CD8-positive, alpha-beta memory T cell (primary cell): ENCODE results near the gene CFAP57. TPM values are rescaled to one million over a fixed set of nuclear protein-coding genes. Genes with fewer than 3 reads are reported as not detected.

Experiments used
- CTCF ChIA-PET: fragments of 350-600 bp; sonication (Branson Sonifier 250); formaldehyde crosslinking; loops from one replicate; lab custom pipeline; 2021; ENCODE audit warnings: antibody characterized with exemption; lab: Charles Lee
- POLR2A ChIA-PET: fragments of 350-600 bp; sonication (Branson Sonifier 250); formaldehyde crosslinking; loops from one replicate; lab custom pipeline; 2021; ENCODE audit warnings: antibody characterized with exemption; lab: Charles Lee
- DNase-seq, 5 donors: peaks; one replicate each; pipeline versions ENCODE4 v3.0.0 to v3.0.0-alpha.2; 2020 to 2022; ENCODE audit warnings: mixed read lengths in 1 of 5
- H3K27ac ChIP-seq: one replicate; pipeline ENCODE4 v1.7.0; 2013; ENCODE audit warnings: low read depth, mild to moderate bottlenecking, low read length, moderate library complexity
- H3K27me3 ChIP-seq: 2 replicates; pipeline ENCODE4 v1.7.0; 2013; ENCODE audit warnings: low read length, mild to moderate bottlenecking; ENCODE audit not compliant: insufficient read depth, poor library complexity, severe bottlenecking
- H3K36me3 ChIP-seq: 2 replicates; pipeline ENCODE4 v1.7.0; 2013; ENCODE audit warnings: mild to moderate bottlenecking, low read length, moderate library complexity; ENCODE audit not compliant: insufficient read depth
- H3K4me1 ChIP-seq: 2 replicates; pipeline ENCODE4 v1.7.0; 2013; ENCODE audit warnings: mild to moderate bottlenecking, low read length, moderate library complexity; ENCODE audit not compliant: insufficient read depth
- H3K4me3 ChIP-seq: 2 replicates; pipeline ENCODE4 v1.7.0; 2013; ENCODE audit warnings: mild to moderate bottlenecking, low read length
- H3K9me3 ChIP-seq: 2 replicates; pipeline ENCODE4 v1.7.0; 2013; ENCODE audit warnings: mild to moderate bottlenecking, low read length
- H3K27ac Mint-ChIP-seq, 8 donors: one replicate each; pipeline ENCODE4 v1.8.0; 2020 to 2021; ENCODE audit warnings: mixed read lengths in 8 of 8, mild to moderate bottlenecking in 6 of 8, inconsistent platforms in 3 of 8, moderate library complexity in 3 of 8
- H3K27me3 Mint-ChIP-seq, 2 donors: one replicate each; pipeline ENCODE4 v1.8.0; 2020 to 2021; ENCODE audit warnings: mixed read lengths in 2 of 2, mild to moderate bottlenecking in 1 of 2, moderate library complexity in 1 of 2
- H3K36me3 Mint-ChIP-seq, 3 donors: one replicate each; pipeline ENCODE4 v1.8.0; 2020 to 2021; ENCODE audit warnings: mixed read lengths in 3 of 3, inconsistent platforms in 1 of 3, mild to moderate bottlenecking in 1 of 3
- H3K4me1 Mint-ChIP-seq, 3 donors: one replicate each; pipeline ENCODE4 v1.8.0; 2020 to 2021; ENCODE audit warnings: mixed read lengths in 3 of 3, inconsistent platforms in 1 of 3, mild to moderate bottlenecking in 1 of 3
- H3K4me3 Mint-ChIP-seq, 7 donors: one replicate each; pipeline ENCODE4 v1.8.0; 2020 to 2021; ENCODE audit warnings: mixed read lengths in 7 of 7, mild to moderate bottlenecking in 6 of 7, moderate library complexity in 4 of 7, inconsistent platforms in 2 of 7
- H3K9me3 Mint-ChIP-seq, 5 donors: one replicate each; pipeline ENCODE4 v1.8.0; 2020 to 2022; ENCODE audit warnings: mixed read lengths in 5 of 5, mild to moderate bottlenecking in 3 of 5, moderate library complexity in 2 of 5, inconsistent platforms in 1 of 5
- polyA plus RNA-seq: library from polyadenylated mRNA; unstranded; fragments of 300-500 nt; fragmentation: Illumina TruSeq; gene quantifications from one replicate; pipeline ENCODE4 v1.2.3, GENCODE V29; 2021
- total RNA-seq, 2 experiments: library from RNA; stranded (reverse); gene quantifications; one replicate each; pipeline ENCODE4 v1.2.3, GENCODE V29; 2021

CFAP57 gene
- total and polyA plus RNA-seq, 3 experiments from 2014 or later, result 0.26 to 0.33 TPM; not detected in 1

DNA sequence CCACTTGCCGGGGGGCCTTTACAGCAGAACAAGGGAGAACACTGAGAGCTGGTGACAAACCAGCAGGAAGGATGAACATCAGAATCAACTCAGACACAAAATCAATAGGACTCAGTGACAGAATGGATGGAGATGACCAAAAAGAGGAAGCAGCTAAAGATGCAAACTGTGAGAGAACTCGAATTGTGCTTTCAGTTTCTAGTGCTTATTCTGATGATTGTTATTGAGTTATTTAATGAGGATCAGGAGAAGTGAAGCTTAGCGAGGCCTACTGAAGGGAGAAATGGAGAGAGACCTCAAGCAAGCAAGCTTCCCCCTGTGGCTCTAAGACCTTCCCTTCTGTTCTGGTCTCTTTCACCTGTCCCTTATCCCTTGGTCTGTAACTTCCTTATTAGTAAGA, 67.4 kb downstream of the CFAP57 start:
- Histone ChIP-seq H3K9me3 (no peaks in the 10 kb centered on the region), H3K36me3 (no peaks in the 10 kb centered on the region), H3K4me3 (no peak overlapping the region), H3K4me1 (no peaks in the 10 kb centered on the region), H3K27me3 (no peaks in the 10 kb centered on the region), H3K27ac (no peak overlapping the region)
- peaks cover 0 to 1% (median 0%) of the 10 kb centered on the region in 5 donors for H3K9me3 Mint-ChIP-seq
- no peaks in the 10 kb centered on the region for H3K36me3 Mint-ChIP-seq
- no peak overlapping the region for H3K4me3 Mint-ChIP-seq
- no peak for DNase-seq
- H3K4me1 Mint-ChIP-seq, result peaks cover 0 to 3% (median 0%) of the 10 kb centered on the region in 3 donors
- CTCF ChIA-PET, result interaction anchor here (1.6 kb wide), 1 partner anchor 175 kb away, joined by 6 read pairs; no protein-coding TSS in a partner anchor
- POLR2A ChIA-PET, result no interaction called here
- peaks cover 5 to 11% of the 10 kb centered on the region in 2 donors for H3K27me3 Mint-ChIP-seq
- H3K27ac Mint-ChIP-seq, result no peak overlapping the region

DNA sequence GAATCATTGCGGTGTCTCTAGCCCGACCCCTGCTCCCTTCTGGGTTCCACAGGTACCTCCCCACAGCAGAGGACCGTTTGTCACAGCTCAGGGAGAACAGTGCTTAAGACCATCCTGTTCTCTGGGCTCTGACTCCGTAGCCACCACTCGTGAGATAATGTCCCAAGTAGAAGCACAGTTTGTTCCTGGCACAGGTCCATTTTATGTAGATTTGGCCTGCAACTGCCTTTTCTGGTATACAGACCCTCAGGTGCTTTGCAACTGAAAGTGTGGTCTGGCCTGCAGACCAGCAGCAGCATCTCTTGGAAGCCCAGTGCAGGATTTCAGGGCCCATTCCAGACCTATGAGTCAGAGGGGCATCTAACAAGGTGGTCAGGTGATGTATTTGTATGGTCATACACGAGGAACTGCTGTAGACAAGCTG, 69.3 kb downstream of the CFAP57 start:
- CTCF ChIA-PET, result no interaction called here
- H3K9me3 Mint-ChIP-seq, result peaks cover 0 to 1% (median 0%) of the 10 kb centered on the region in 5 donors
- H3K4me1 Mint-ChIP-seq, result peaks cover 0 to 3% (median 0%) of the 10 kb centered on the region in 3 donors

DNA sequence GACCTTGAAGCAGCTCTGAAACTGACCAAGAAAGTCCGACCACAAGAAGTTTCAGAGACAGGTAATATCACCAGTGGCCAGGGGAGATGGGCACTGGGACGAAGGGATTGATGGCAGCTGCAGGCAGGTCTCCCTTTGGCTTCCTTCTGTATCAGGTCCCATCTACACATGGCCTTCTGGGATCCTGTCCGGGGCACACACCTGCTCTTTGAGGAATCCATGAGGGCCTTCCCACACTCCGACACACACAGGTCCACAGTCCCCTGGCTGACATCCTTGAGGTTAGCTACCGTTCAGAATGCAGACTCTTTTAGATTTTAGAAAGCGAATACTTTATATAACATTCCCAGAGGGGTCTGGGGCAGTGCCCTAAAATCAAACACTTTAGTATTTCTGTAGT, 71.2 kb downstream of the CFAP57 start:
- H3K36me3 Mint-ChIP-seq, result no peaks in the 10 kb centered on the region
- ChIA-PET POLR2A (no interaction called here), CTCF (interaction anchor here (1.1 kb wide), 1 partner anchor 171 kb away, joined by 5 read pairs; no protein-coding TSS in a partner anchor)
- H3K36me3 ChIP-seq, result no peaks in the 10 kb centered on the region
- no peak overlapping the region for H3K27ac ChIP-seq
- DNase-seq, result no peak
- H3K27ac Mint-ChIP-seq, result no peak overlapping the region
- H3K27me3 Mint-ChIP-seq, result peaks cover 5 to 12% of the 10 kb centered on the region in 2 donors
- H3K27me3 ChIP-seq, result no peaks in the 10 kb centered on the region
- H3K9me3 Mint-ChIP-seq, result no peaks in the 10 kb centered on the region
- no peaks in the 10 kb centered on the region for H3K9me3 ChIP-seq
- peaks cover 0 to 3% (median 0%) of the 10 kb centered on the region in 3 donors for H3K4me1 Mint-ChIP-seq
- no peaks in the 10 kb centered on the region for H3K4me1 ChIP-seq
- no peak overlapping the region for H3K4me3 Mint-ChIP-seq
- H3K4me3 ChIP-seq, result no peak overlapping the region

More for the DNA sequence above, 69.3 kb downstream of the CFAP57 start:
- Mint-ChIP-seq H3K27me3 (peaks cover 5 to 7% of the 10 kb centered on the region in 2 donors), H3K4me3 (no peak overlapping the region), H3K36me3 (no peaks in the 10 kb centered on the region), H3K27ac (no peak overlapping the region)
- DNase-seq, result no peak
- no peak overlapping the region for H3K4me3 ChIP-seq
- H3K4me1 ChIP-seq, result no peaks in the 10 kb centered on the region
- no peaks in the 10 kb centered on the region for H3K36me3 ChIP-seq
- no peaks in the 10 kb centered on the region for H3K9me3 ChIP-seq
- H3K27ac ChIP-seq, result no peak overlapping the region
- H3K27me3 ChIP-seq, result no peaks in the 10 kb centered on the region
- POLR2A ChIA-PET, result no interaction called here

DNA sequence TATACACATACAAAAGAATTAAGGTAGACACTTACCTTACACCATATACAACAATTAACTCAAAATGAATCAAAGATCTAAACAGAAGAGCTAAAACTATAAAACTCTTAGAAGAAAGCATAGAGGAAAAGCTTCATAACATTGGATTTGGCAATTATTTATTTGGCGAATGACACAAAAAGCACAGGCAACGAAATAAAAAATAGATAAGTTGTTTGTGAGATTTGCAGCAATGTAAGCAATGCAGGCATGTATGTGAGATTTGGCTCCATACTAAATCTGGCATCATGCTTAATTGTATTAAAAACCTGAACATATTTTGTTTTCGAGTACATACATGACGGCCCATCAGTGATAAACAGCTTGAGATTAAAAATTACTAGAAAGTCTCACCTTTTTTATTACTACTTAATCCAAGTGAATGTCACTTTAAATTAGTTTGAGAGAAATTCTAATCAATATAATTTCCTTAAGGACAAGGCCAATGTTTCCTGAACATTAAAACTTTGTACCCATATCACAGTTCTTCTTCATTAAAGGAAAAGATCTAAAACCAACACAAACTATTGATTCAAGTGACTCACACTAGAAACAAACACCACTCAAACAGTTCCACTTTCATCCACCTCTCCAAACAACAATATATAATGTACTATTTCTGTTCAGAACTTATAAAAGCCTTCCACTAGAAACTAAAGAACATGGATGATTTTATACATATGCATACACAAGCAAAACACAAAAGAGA, 74.5 kb downstream of the CFAP57 start:
- CTCF ChIA-PET, result no interaction called here
- Histone ChIP-seq H3K9me3 (no peaks in the 10 kb centered on the region), H3K4me1 (no peaks in the 10 kb centered on the region), H3K27me3 (no peaks in the 10 kb centered on the region), H3K4me3 (no peak overlapping the region), H3K27ac (no peak overlapping the region), H3K36me3 (no peaks in the 10 kb centered on the region)
- H3K9me3 Mint-ChIP-seq, result no peaks in the 10 kb centered on the region
- POLR2A ChIA-PET, result no interaction called here
- H3K4me1 Mint-ChIP-seq, result no peaks in the 10 kb centered on the region
- H3K27ac Mint-ChIP-seq, result peak overlapping the region in 1 of 8 donors; percentile 0
- DNase-seq, result no peak
- peaks cover 7 to 22% of the 10 kb centered on the region in 2 donors for H3K27me3 Mint-ChIP-seq
- no peak overlapping the region for H3K4me3 Mint-ChIP-seq
- no peaks in the 10 kb centered on the region for H3K36me3 Mint-ChIP-seq

DNA sequence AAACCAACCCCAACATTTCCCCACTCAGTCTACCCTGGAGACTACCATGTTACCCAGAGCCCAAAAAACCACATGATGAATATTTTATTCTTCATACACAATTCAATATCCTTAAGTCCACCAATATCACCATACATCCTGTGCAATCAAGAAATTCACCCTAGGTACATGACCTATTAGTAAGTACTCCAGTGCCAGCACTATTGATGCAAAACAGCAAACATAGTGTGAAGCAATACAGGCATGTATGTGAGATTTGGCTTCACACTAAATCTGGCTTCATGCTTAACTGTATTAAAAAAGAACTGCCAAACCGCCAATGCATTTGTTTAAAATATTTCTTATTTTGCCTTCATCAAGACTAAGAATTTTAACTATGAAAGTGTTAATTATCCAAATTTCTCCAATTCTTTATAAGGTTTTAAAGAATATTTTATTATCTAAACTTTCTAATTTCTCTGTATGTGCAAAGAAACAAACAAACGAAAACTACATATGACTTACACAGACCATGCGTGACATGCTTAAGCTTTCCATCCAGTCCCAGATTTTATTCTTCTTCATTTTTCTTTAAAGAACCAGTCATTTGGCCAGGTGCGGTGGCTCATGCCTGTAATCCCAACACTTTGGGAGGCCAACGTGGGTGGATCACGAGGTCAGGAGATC, 75.3 kb downstream of the CFAP57 start:
- H3K27ac Mint-ChIP-seq, result peak overlapping the region in 1 of 8 donors; percentile 0
- Histone ChIP-seq H3K27me3 (no peaks in the 10 kb centered on the region), H3K36me3 (no peaks in the 10 kb centered on the region), H3K4me3 (no peak overlapping the region), H3K9me3 (no peaks in the 10 kb centered on the region), H3K4me1 (no peaks in the 10 kb centered on the region), H3K27ac (no peak overlapping the region)
- ChIA-PET POLR2A (no interaction called here), CTCF (no interaction called here)
- peaks cover 5 to 22% of the 10 kb centered on the region in 2 donors for H3K27me3 Mint-ChIP-seq
- no peaks in the 10 kb centered on the region for H3K4me1 Mint-ChIP-seq
- no peaks in the 10 kb centered on the region for H3K36me3 Mint-ChIP-seq
- no peak overlapping the region for H3K4me3 Mint-ChIP-seq
- DNase-seq, result no peak
- no peaks in the 10 kb centered on the region for H3K9me3 Mint-ChIP-seq

DNA sequence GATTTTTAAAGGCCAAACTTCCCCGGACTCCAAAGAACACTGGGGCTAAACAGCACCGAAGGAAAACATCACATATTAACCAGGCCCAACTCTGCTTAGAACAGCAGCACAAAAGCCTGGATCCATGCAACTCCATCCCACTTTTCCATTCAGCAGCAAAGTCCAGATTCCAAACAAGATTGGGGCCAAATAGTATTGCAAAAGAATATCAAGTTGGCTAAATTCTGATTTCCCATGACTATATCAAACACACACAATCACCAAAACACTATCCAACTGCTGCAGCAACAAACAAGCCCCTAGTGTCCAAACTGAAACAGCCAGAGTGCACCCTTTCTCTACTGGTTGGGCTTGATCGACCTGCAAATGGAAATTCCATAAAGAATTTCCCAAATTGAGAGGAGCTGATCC, 78.2 kb downstream of the CFAP57 start:
- Mint-ChIP-seq H3K9me3 (no peaks in the 10 kb centered on the region), H3K4me1 (no peaks in the 10 kb centered on the region), H3K36me3 (no peaks in the 10 kb centered on the region), H3K27me3 (peaks cover 2 to 27% of the 10 kb centered on the region in 2 donors), H3K27ac (no peak overlapping the region), H3K4me3 (no peak overlapping the region)
- Histone ChIP-seq H3K4me1 (no peaks in the 10 kb centered on the region), H3K27me3 (no peaks in the 10 kb centered on the region), H3K27ac (no peak overlapping the region), H3K36me3 (no peaks in the 10 kb centered on the region), H3K9me3 (no peaks in the 10 kb centered on the region), H3K4me3 (no peak overlapping the region)
- POLR2A ChIA-PET, result no interaction called here
- no peak for DNase-seq
- CTCF ChIA-PET, result no interaction called here

DNA sequence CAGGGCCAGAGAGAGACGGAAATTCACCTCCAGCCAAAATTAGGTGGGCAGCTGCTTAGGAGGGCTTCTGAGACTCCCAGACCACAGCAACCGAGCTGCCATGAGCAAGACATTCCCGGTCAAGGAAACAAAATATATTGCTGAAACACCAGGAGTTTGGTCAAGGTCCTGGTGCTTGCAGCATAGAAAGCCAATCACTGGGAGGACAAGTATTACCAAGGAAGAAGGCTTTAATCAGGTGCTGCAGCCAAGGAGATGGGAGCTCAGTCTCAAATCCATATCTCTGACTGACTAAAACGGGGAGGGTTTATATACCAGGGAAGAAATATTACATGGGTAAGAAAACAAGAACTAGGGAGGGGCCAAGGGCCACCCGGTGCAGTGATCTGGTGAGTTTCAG, 78.9 kb downstream of the CFAP57 start:
- no peaks in the 10 kb centered on the region for H3K36me3 Mint-ChIP-seq
- H3K27ac ChIP-seq, result no peak overlapping the region
- POLR2A ChIA-PET, result no interaction called here
- no peaks in the 10 kb centered on the region for H3K4me1 ChIP-seq
- H3K27me3 ChIP-seq, result no peaks in the 10 kb centered on the region
- CTCF ChIA-PET, result no interaction called here
- H3K4me3 Mint-ChIP-seq, result no peak overlapping the region
- no peaks in the 10 kb centered on the region for H3K9me3 Mint-ChIP-seq
- H3K36me3 ChIP-seq, result no peaks in the 10 kb centered on the region
- peaks cover 2 to 28% of the 10 kb centered on the region in 2 donors for H3K27me3 Mint-ChIP-seq
- H3K9me3 ChIP-seq, result no peaks in the 10 kb centered on the region
- no peak overlapping the region for H3K4me3 ChIP-seq
- H3K27ac Mint-ChIP-seq, result no peak overlapping the region
- H3K4me1 Mint-ChIP-seq, result no peaks in the 10 kb centered on the region
- no peak for DNase-seq

DNA sequence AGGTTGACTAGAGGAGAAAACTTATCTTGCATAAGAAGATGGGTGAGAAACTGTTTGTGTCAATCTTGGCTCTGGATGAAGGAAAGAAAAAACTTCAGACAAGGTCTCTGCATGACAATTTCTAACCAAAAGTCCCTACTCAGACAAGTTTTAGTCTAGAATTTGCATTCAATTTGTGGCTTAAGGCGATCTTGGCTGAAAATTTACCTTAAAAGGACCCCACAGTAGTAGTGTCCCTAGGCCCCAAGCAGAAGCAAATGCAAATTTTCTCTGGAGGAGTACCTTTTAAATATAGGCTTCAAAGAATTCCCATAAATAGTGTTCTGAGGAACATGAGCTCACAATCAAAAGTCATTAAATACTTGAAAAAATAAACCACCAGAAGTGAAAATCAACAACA, 80.1 kb downstream of the CFAP57 start:
- H3K9me3 ChIP-seq, result no peaks in the 10 kb centered on the region
- Mint-ChIP-seq H3K27me3 (peaks cover 4 to 29% of the 10 kb centered on the region in 2 donors), H3K4me3 (no peak overlapping the region), H3K36me3 (no peaks in the 10 kb centered on the region), H3K27ac (no peak overlapping the region), H3K4me1 (no peaks in the 10 kb centered on the region), H3K9me3 (no peaks in the 10 kb centered on the region)
- H3K4me3 ChIP-seq, result no peak overlapping the region
- no peaks in the 10 kb centered on the region for H3K27me3 ChIP-seq
- ChIA-PET POLR2A (no interaction called here), CTCF (no interaction called here)
- no peak for DNase-seq
- H3K4me1 ChIP-seq, result no peaks in the 10 kb centered on the region
- H3K36me3 ChIP-seq, result no peaks in the 10 kb centered on the region
- no peak overlapping the region for H3K27ac ChIP-seq
